ENCODE measurements around the gene ABCC12.

The ABCC12 gene

GRCh38 chr16:48162839-48163410 is 7.1 kb upstream of the ABCC12 start:
- Histone ChIP-seq H3K36me3 (ENCODE audit: insufficient read depth, low read depth, low read length) (no peaks in the 10 kb centered on the region), H3K27me3 (ENCODE audit: insufficient read depth, low read length) (no peaks in the 10 kb centered on the region), H3K4me3 (ENCODE audit: low read length) (no peak overlapping the region), H3K4me1 (ENCODE audit: insufficient read depth, low read length) (no peaks in the 10 kb centered on the region), H3K27ac (ENCODE audit: low read length) (no peak overlapping the region), H3K9me3 (ENCODE audit: insufficient read depth, low read depth, low read length) (no peaks in the 10 kb centered on the region), H3K9ac (ENCODE audit: low read depth, low read length) (no peak overlapping the region)

- no peaks in the 10 kb centered on the region for H3K4me1 ChIP-seq (ENCODE audit: insufficient read depth, low read length)
- no peak overlapping the region for H3K27ac ChIP-seq (ENCODE audit: low read length)
These were observed 6.1 kb upstream of the ABCC12 start for GRCh38 chr16:48161906-48162305.

GRCh38 chr16:48160575-48160974 is 4.8 kb upstream of the ABCC12 start:
- Histone ChIP-seq H3K9ac (ENCODE audit: low read depth, low read length) (no peak overlapping the region), H3K27me3 (ENCODE audit: insufficient read depth, low read length) (peaks cover 9% of the 10 kb centered on the region; the same call in 1 of the 2 replicates), H3K4me1 (ENCODE audit: insufficient read depth, low read length) (no peaks in the 10 kb centered on the region), H3K36me3 (ENCODE audit: insufficient read depth, low read depth, low read length) (no peaks in the 10 kb centered on the region), H3K27ac (ENCODE audit: low read length) (no peak overlapping the region), H3K9me3 (ENCODE audit: insufficient read depth, low read depth, low read length) (no peaks in the 10 kb centered on the region), H3K4me3 (ENCODE audit: low read length) (no peak overlapping the region)

More at GRCh38 chr16:48161906-48162305, 6.1 kb upstream of the ABCC12 start:
- H3K4me3 ChIP-seq (ENCODE audit: low read length), result no peak overlapping the region
- no peaks in the 10 kb centered on the region for H3K36me3 ChIP-seq (ENCODE audit: insufficient read depth, low read depth, low read length)
- H3K9ac ChIP-seq (ENCODE audit: low read depth, low read length), result no peak overlapping the region
- H3K27me3 ChIP-seq (ENCODE audit: insufficient read depth, low read length), result no peaks in the 10 kb centered on the region
- no peaks in the 10 kb centered on the region for H3K9me3 ChIP-seq (ENCODE audit: insufficient read depth, low read depth, low read length)

- H3K4me1 ChIP-seq (ENCODE audit: insufficient read depth, low read length), result no peaks in the 10 kb centered on the region
- H3K27me3 ChIP-seq (ENCODE audit: insufficient read depth, low read length), result peaks cover 9% of the 10 kb centered on the region; the same call in 1 of the 2 replicates
- H3K36me3 ChIP-seq (ENCODE audit: insufficient read depth, low read depth, low read length), result no peaks in the 10 kb centered on the region
- no peak overlapping the region for H3K9ac ChIP-seq (ENCODE audit: low read depth, low read length)
- no peaks in the 10 kb centered on the region for H3K9me3 ChIP-seq (ENCODE audit: insufficient read depth, low read depth, low read length)
- H3K4me3 ChIP-seq (ENCODE audit: low read length), result no peak overlapping the region
- H3K27ac ChIP-seq (ENCODE audit: low read length), result no peak overlapping the region
These were observed 2.5 kb upstream of the ABCC12 start for GRCh38 chr16:48158296-48158695.

GRCh38 chr16:48157794-48158193 is 2.0 kb upstream of the ABCC12 start:
- Histone ChIP-seq H3K27ac (ENCODE audit: low read length) (no peak overlapping the region), H3K27me3 (ENCODE audit: insufficient read depth, low read length) (peaks cover 9% of the 10 kb centered on the region; the same call in 1 of the 2 replicates), H3K9ac (ENCODE audit: low read depth, low read length) (no peak overlapping the region), H3K36me3 (ENCODE audit: insufficient read depth, low read depth, low read length) (no peaks in the 10 kb centered on the region), H3K4me3 (ENCODE audit: low read length) (no peak overlapping the region), H3K4me1 (ENCODE audit: insufficient read depth, low read length) (no peaks in the 10 kb centered on the region), H3K9me3 (ENCODE audit: insufficient read depth, low read depth, low read length) (no peaks in the 10 kb centered on the region)

- Histone ChIP-seq H3K4me1 (ENCODE audit: insufficient read depth, low read length) (no peaks in the 10 kb centered on the region), H3K27ac (ENCODE audit: low read length) (no peak overlapping the region)
These were observed 1.5 kb upstream of the ABCC12 start for GRCh38 chr16:48157302-48157701.

GRCh38 chr16:48156790-48157209 is 1.0 kb upstream of the ABCC12 start:
- Histone ChIP-seq H3K27me3 (ENCODE audit: insufficient read depth, low read length) (peaks cover 9% of the 10 kb centered on the region; the same call in 1 of the 2 replicates), H3K9ac (ENCODE audit: low read depth, low read length) (no peak overlapping the region), H3K4me3 (ENCODE audit: low read length) (no peak overlapping the region), H3K9me3 (ENCODE audit: insufficient read depth, low read depth, low read length) (no peaks in the 10 kb centered on the region), H3K36me3 (ENCODE audit: insufficient read depth, low read depth, low read length) (no peaks in the 10 kb centered on the region), H3K4me1 (ENCODE audit: insufficient read depth, low read length) (no peaks in the 10 kb centered on the region), H3K27ac (ENCODE audit: low read length) (no peak overlapping the region)

More at GRCh38 chr16:48157302-48157701, 1.5 kb upstream of the ABCC12 start:
- H3K27me3 ChIP-seq (ENCODE audit: insufficient read depth, low read length), result peaks cover 9% of the 10 kb centered on the region; the same call in 1 of the 2 replicates
- H3K9ac ChIP-seq (ENCODE audit: low read depth, low read length), result no peak overlapping the region
- H3K4me3 ChIP-seq (ENCODE audit: low read length), result no peak overlapping the region
- H3K9me3 ChIP-seq (ENCODE audit: insufficient read depth, low read depth, low read length), result no peaks in the 10 kb centered on the region
- no peaks in the 10 kb centered on the region for H3K36me3 ChIP-seq (ENCODE audit: insufficient read depth, low read depth, low read length)

GRCh38 chr16:48153774-48154173 is 2.0 kb downstream of the ABCC12 start:
- H3K36me3 ChIP-seq (ENCODE audit: insufficient read depth, low read depth, low read length), result no peaks in the 10 kb centered on the region
- H3K9ac ChIP-seq (ENCODE audit: low read depth, low read length), result no peak overlapping the region
- no peaks in the 10 kb centered on the region for H3K9me3 ChIP-seq (ENCODE audit: insufficient read depth, low read depth, low read length)
- H3K4me1 ChIP-seq (ENCODE audit: insufficient read depth, low read length), result no peaks in the 10 kb centered on the region
- H3K27ac ChIP-seq (ENCODE audit: low read length), result no peak overlapping the region
- H3K27me3 ChIP-seq (ENCODE audit: insufficient read depth, low read length), result peaks cover 9% of the 10 kb centered on the region; the same call in 1 of the 2 replicates
- H3K4me3 ChIP-seq (ENCODE audit: low read length), result no peak overlapping the region

- no peak overlapping the region for H3K4me3 ChIP-seq (ENCODE audit: low read length)
- no peak overlapping the region for H3K27ac ChIP-seq (ENCODE audit: low read length)
- H3K9ac ChIP-seq (ENCODE audit: low read depth, low read length), result no peak overlapping the region
- no peaks in the 10 kb centered on the region for H3K9me3 ChIP-seq (ENCODE audit: insufficient read depth, low read depth, low read length)
- peaks cover 9% of the 10 kb centered on the region; the same call in 1 of the 2 replicates for H3K27me3 ChIP-seq (ENCODE audit: insufficient read depth, low read length)
- H3K36me3 ChIP-seq (ENCODE audit: insufficient read depth, low read depth, low read length), result no peaks in the 10 kb centered on the region
- no peaks in the 10 kb centered on the region for H3K4me1 ChIP-seq (ENCODE audit: insufficient read depth, low read length)
These were observed 3.6 kb downstream of the ABCC12 start for GRCh38 chr16:48152226-48152625.

GRCh38 chr16:48150707-48151106 is 5.1 kb downstream of the ABCC12 start:
- no peak overlapping the region for H3K27ac ChIP-seq (ENCODE audit: low read length)
- no peaks in the 10 kb centered on the region for H3K36me3 ChIP-seq (ENCODE audit: insufficient read depth, low read depth, low read length)
- H3K4me1 ChIP-seq (ENCODE audit: insufficient read depth, low read length), result no peaks in the 10 kb centered on the region
- no peak overlapping the region for H3K4me3 ChIP-seq (ENCODE audit: low read length)
- H3K27me3 ChIP-seq (ENCODE audit: insufficient read depth, low read length), result 0 out of 2 replicates have a peak, but pooled peaks cover under 1% of the 10 kb centered on the region
- no peak overlapping the region for H3K9ac ChIP-seq (ENCODE audit: low read depth, low read length)
- H3K9me3 ChIP-seq (ENCODE audit: insufficient read depth, low read depth, low read length), result no peaks in the 10 kb centered on the region

GRCh38 chr16:48146710-48147109 is 9.1 kb downstream of the ABCC12 start:
- no peaks in the 10 kb centered on the region for H3K36me3 ChIP-seq (ENCODE audit: insufficient read depth, low read depth, low read length)
- no peaks in the 10 kb centered on the region for H3K9me3 ChIP-seq (ENCODE audit: insufficient read depth, low read depth, low read length)
- no peaks in the 10 kb centered on the region for H3K27me3 ChIP-seq (ENCODE audit: insufficient read depth, low read length)
- no peak overlapping the region for H3K9ac ChIP-seq (ENCODE audit: low read depth, low read length)
- H3K4me1 ChIP-seq (ENCODE audit: insufficient read depth, low read length), result no peaks in the 10 kb centered on the region
- H3K4me3 ChIP-seq (ENCODE audit: low read length), result no peak overlapping the region
- no peak overlapping the region for H3K27ac ChIP-seq (ENCODE audit: low read length)

- Histone ChIP-seq H3K9me3 (ENCODE audit: insufficient read depth, low read depth, low read length) (no peaks in the 10 kb centered on the region), H3K27me3 (ENCODE audit: insufficient read depth, low read length) (no peaks in the 10 kb centered on the region), H3K27ac (ENCODE audit: low read length) (no peak overlapping the region), H3K4me1 (ENCODE audit: insufficient read depth, low read length) (no peaks in the 10 kb centered on the region), H3K9ac (ENCODE audit: low read depth, low read length) (no peak overlapping the region), H3K4me3 (ENCODE audit: low read length) (no peak overlapping the region), H3K36me3 (ENCODE audit: insufficient read depth, low read depth, low read length) (no peaks in the 10 kb centered on the region)
These were observed 9.7 kb downstream of the ABCC12 start for GRCh38 chr16:48146131-48146530.

All from iPS-20b (cell line).